RWPE2 (cell line): ENCODE results near the gene MPND.

Experiments used
- ATAC-seq: fragments of 200-7000 bp; cut with Tn5 transposase; 3 replicates; pipeline ENCODE4 v1.9.1; 2021; ENCODE audit warnings: low read depth
- DNase-seq: peaks from one replicate; pipeline ENCODE4 v3.0.0-alpha.2; 2020; ENCODE audit warnings: low spot score
- H3K27ac ChIP-seq: fragments of 450-650 bp; 2 replicates; pipeline ENCODE4 v1.5.1; 2017; ENCODE audit warnings: mild to moderate bottlenecking; ENCODE audit not compliant: poor library complexity, severe bottlenecking
- H3K27me3 ChIP-seq: fragments of 250-450 bp; sonication (Bioruptor Pico); 2 replicates; pipeline ENCODE4 v1.5.1; 2021; ENCODE audit warnings: mild to moderate bottlenecking, moderate library complexity; ENCODE audit not compliant: insufficient read depth, poor library complexity, severe bottlenecking
- H3K36me3 ChIP-seq: fragments of 250-450 bp; sonication (Bioruptor Pico); 2 replicates; pipeline ENCODE4 v1.5.1; 2020; ENCODE audit warnings: low read depth, mild to moderate bottlenecking, moderate library complexity
- H3K4me1 ChIP-seq: fragments of 250-450 bp; sonication (Bioruptor Pico); 2 replicates; pipeline ENCODE4 v1.5.1; 2021; ENCODE audit warnings: mild to moderate bottlenecking, moderate library complexity; ENCODE audit not compliant: insufficient read depth, poor library complexity, severe bottlenecking
- H3K4me3 ChIP-seq: fragments of 250-450 bp; sonication (Bioruptor Pico); 2 replicates; pipeline ENCODE4 v1.5.1; 2021; ENCODE audit warnings: mild to moderate bottlenecking, moderate library complexity; ENCODE audit not compliant: severe bottlenecking
- H3K9me3 ChIP-seq: fragments of 250-450 bp; sonication (Bioruptor Pico); 2 replicates; pipeline ENCODE4 v1.5.1; 2021; ENCODE audit warnings: mild to moderate bottlenecking, moderate library complexity; ENCODE audit not compliant: severe bottlenecking
- TF ChIP-seq, protein P1 (sequence below): fragments of 450-650 bp; IDR thresholded peaks from one replicate; pipeline ENCODE4 v1.5.1; 2017; ENCODE audit warnings: mild to moderate bottlenecking, moderate library complexity; ENCODE audit not compliant: poor library complexity, severe bottlenecking

MPND gene

DNA sequence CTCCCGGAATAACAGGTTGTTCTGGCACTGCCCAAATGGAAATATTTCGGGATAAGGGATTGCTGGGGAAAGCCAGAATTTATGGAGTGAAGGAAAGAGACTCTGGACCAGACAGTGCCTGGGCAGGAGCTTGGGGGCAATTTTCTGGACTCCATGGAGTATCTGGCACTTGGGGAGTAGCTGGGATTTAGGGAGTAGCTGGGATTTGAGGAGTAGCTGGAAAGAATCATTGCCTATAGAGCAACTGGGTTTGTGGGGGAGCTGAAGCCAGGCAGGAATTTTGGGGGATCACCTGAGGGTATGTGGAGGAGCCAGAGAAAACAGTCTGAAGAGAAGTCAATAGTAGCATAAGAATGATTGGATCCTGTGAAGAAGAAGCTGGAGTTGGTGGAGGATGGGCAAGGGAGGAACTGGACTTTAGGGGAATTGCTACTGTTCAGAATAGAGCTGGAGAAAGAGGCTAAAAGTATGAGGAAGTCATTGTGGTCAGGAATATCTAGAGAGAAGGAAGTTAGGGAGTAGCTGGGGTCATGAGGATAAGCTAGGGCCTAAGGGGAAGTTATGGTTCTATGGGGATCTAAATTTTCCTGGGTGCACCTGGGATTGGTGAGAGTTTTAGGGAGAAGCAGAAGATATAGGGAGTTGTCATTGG is 24.2 kb upstream of the MPND start:
- TF ChIP-seq, protein P1, sequence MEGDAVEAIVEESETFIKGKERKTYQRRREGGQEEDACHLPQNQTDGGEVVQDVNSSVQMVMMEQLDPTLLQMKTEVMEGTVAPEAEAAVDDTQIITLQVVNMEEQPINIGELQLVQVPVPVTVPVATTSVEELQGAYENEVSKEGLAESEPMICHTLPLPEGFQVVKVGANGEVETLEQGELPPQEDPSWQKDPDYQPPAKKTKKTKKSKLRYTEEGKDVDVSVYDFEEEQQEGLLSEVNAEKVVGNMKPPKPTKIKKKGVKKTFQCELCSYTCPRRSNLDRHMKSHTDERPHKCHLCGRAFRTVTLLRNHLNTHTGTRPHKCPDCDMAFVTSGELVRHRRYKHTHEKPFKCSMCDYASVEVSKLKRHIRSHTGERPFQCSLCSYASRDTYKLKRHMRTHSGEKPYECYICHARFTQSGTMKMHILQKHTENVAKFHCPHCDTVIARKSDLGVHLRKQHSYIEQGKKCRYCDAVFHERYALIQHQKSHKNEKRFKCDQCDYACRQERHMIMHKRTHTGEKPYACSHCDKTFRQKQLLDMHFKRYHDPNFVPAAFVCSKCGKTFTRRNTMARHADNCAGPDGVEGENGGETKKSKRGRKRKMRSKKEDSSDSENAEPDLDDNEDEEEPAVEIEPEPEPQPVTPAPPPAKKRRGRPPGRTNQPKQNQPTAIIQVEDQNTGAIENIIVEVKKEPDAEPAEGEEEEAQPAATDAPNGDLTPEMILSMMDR: no peak
- Histone ChIP-seq H3K4me1 (no peaks in the 10 kb centered on the region), H3K36me3 (no peaks in the 10 kb centered on the region), H3K27ac (no peak overlapping the region), H3K4me3 (no peak overlapping the region), H3K9me3 (peaks cover 2% of the 10 kb centered on the region), H3K27me3 (no peaks in the 10 kb centered on the region)
- DNase-seq (no peak), ATAC-seq (no peak)

GRCh38 chr19:4320419-4320818 is 22.9 kb upstream of the MPND start:
- ATAC-seq: no peak
- TF ChIP-seq, protein P1: no peak
- no peak overlapping the region for H3K27ac ChIP-seq
- peaks cover 2% of the 10 kb centered on the region for H3K9me3 ChIP-seq
- H3K27me3 ChIP-seq: no peaks in the 10 kb centered on the region
- no peak overlapping the region for H3K4me3 ChIP-seq
- no peaks in the 10 kb centered on the region for H3K4me1 ChIP-seq
- no peak for DNase-seq
- H3K36me3 ChIP-seq: no peaks in the 10 kb centered on the region

GRCh38 chr19:4322942-4323665 is 20.3 kb upstream of the MPND start:
- H3K27ac ChIP-seq: no peak overlapping the region
- DNase-seq (no peak), ATAC-seq (no peak)
- H3K9me3 ChIP-seq: peaks cover 2% of the 10 kb centered on the region
- H3K27me3 ChIP-seq: no peaks in the 10 kb centered on the region
- H3K4me1 ChIP-seq: no peaks in the 10 kb centered on the region
- TF ChIP-seq, protein P1: no peak
- no peaks in the 10 kb centered on the region for H3K36me3 ChIP-seq
- no peak overlapping the region for H3K4me3 ChIP-seq

DNA sequence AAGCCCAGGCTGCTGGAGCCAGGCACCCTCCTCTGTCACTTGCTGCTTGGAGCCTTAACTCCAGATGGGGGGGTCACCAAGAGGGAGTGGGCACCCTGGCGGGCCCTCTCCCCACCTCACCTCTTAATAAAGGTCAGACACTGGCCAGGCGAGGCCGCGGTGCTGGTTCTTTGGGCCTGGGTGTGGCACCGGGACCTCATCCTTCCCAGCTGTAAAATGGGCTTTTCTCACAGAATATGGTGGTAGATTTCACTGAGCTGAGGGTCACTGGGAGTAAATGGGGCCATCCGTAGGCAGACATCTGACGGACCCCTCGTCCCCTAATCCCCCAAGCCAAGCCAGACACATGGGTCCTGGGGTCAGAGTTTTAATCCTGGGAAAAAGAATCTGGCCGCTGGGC is 19.7 kb upstream of the MPND start:
- Histone ChIP-seq H3K4me1 (no peaks in the 10 kb centered on the region), H3K4me3 (no peak overlapping the region), H3K27ac (no peak overlapping the region), H3K9me3 (peaks cover 2% of the 10 kb centered on the region), H3K36me3 (no peaks in the 10 kb centered on the region), H3K27me3 (no peaks in the 10 kb centered on the region)
- no peak for ATAC-seq
- TF ChIP-seq, protein P1: no peak
- no peak for DNase-seq

- Histone ChIP-seq H3K9me3 (peaks cover 2% of the 10 kb centered on the region), H3K4me3 (no peak overlapping the region), H3K27ac (no peak overlapping the region), H3K27me3 (no peaks in the 10 kb centered on the region), H3K4me1 (no peaks in the 10 kb centered on the region), H3K36me3 (no peaks in the 10 kb centered on the region)
- ATAC-seq (no peak), DNase-seq (no peak)
- TF ChIP-seq, protein P1: no peak
Observed at GRCh38 chr19:4324228-4324627, 19.1 kb upstream of the MPND start.
